Measurements from ENCODE around the gene MYO3B. TPM values are rescaled to one million over a fixed set of nuclear protein-coding genes. Genes with fewer than 3 reads are reported as not detected.
"Not testable (repeated sequence)": the region's sequence is repeated elsewhere in the genome, so short reads cannot be mapped to it uniquely, and the experiment has no call there.

The MYO3B gene
- total RNA-seq, 1 experiment from 2014 or later: not detected

- DNase-seq (ENCODE audit: low read depth): no peak
These were observed 84.4 kb downstream of the MYO3B start for GRCh38 chr2:170262343-170262742.

- no peak for DNase-seq (ENCODE audit: low read depth)
These were observed 84.9 kb downstream of the MYO3B start for GRCh38 chr2:170262806-170263205.

- DNase-seq (ENCODE audit: low read depth): not testable (repeated sequence)
These were observed 86.0 kb downstream of the MYO3B start for GRCh38 chr2:170263728-170264521.

- DNase-seq (ENCODE audit: low read depth): no peak
These were observed 86.5 kb downstream of the MYO3B start for GRCh38 chr2:170264522-170264860.

GRCh38 chr2:170264865-170265264, 86.9 kb downstream of the MYO3B start:
- DNase-seq (ENCODE audit: low read depth): no peak

GRCh38 chr2:170265321-170265720, 87.4 kb downstream of the MYO3B start:
- no peak for DNase-seq (ENCODE audit: low read depth)

GRCh38 chr2:170266358-170266757, 88.4 kb downstream of the MYO3B start:
- DNase-seq (ENCODE audit: low read depth): no peak

- DNase-seq (ENCODE audit: low read depth): no peak
These were observed 89.1 kb downstream of the MYO3B start for GRCh38 chr2:170267071-170267470.

GRCh38 chr2:170270278-170270864, 92.4 kb downstream of the MYO3B start:
- DNase-seq (ENCODE audit: low read depth): no peak

GRCh38 chr2:170271340-170271739, 93.4 kb downstream of the MYO3B start:
- DNase-seq (ENCODE audit: low read depth): no peak

GRCh38 chr2:170276056-170276455, 98.1 kb downstream of the MYO3B start:
- no peak for DNase-seq (ENCODE audit: low read depth)

- no peak for DNase-seq (ENCODE audit: low read depth)
These were observed 99.1 kb downstream of the MYO3B start for GRCh38 chr2:170276925-170277629.

GRCh38 chr2:170277951-170278350, 100.0 kb downstream of the MYO3B start:
- DNase-seq (ENCODE audit: low read depth): no peak

- DNase-seq (ENCODE audit: low read depth): not testable (repeated sequence)
These were observed 101.7 kb downstream of the MYO3B start for GRCh38 chr2:170279615-170280014.

- no peak for DNase-seq (ENCODE audit: low read depth)
These were observed 104.9 kb downstream of the MYO3B start for GRCh38 chr2:170282851-170283250.

GRCh38 chr2:170284205-170284604, 106.3 kb downstream of the MYO3B start:
- DNase-seq (ENCODE audit: low read depth): no peak

GRCh38 chr2:170288859-170289258, 110.9 kb downstream of the MYO3B start:
- DNase-seq (ENCODE audit: low read depth): no peak

GRCh38 chr2:170291474-170291873, 113.5 kb downstream of the MYO3B start:
- DNase-seq (ENCODE audit: low read depth): no peak

GRCh38 chr2:170292415-170292814, 114.5 kb downstream of the MYO3B start:
- no peak for DNase-seq (ENCODE audit: low read depth)

GRCh38 chr2:170297496-170297895, 119.5 kb downstream of the MYO3B start:
- DNase-seq (ENCODE audit: low read depth): no peak

- no peak for DNase-seq (ENCODE audit: low read depth)
These were observed 120.2 kb downstream of the MYO3B start for GRCh38 chr2:170298115-170298514.

- DNase-seq (ENCODE audit: low read depth): no peak
These were observed 121.0 kb downstream of the MYO3B start for GRCh38 chr2:170298861-170299429.
